Hindlimb muscle (tissue), 1 donor: ENCODE results near the gene CAMTA1. TPM values are rescaled to one million over a fixed set of nuclear protein-coding genes. Genes with fewer than 3 reads are reported as not detected.

Experiments
- DNase-seq: peaks from one replicate; pipeline ENCODE4 v3.0.0-alpha.2; 2013
- polyA plus RNA-seq: library from polyadenylated mRNA; unstranded; fragments of 120-200 nt; gene quantifications from one replicate; pipeline ENCODE4 v1.2.1, GENCODE V29; 2013; ENCODE audit not compliant: insufficient read length

CAMTA1 gene
- polyA plus RNA-seq, 1 donor = 39.5 TPM

DNA sequence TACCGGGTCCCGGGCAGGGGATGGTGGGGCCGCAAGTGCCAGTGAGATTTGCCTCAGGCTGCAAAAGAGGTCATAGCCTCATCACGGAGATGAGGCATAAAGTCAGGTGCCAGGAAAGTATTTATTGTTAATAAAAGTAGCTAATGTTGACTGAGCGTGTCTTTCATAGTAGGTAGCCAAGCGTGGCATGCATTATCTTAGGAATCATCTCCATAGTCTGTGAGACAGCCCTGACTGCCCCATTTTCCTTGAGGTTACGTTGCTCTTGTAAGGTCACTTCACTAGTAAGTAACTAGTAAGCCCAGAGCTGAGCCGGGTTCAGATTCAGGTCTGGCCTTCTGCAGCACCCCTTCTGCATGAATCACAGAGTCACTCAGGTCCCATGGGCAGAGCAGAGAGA, 174.2 kb downstream of the CAMTA1 start:
- no peak for DNase-seq

DNA sequence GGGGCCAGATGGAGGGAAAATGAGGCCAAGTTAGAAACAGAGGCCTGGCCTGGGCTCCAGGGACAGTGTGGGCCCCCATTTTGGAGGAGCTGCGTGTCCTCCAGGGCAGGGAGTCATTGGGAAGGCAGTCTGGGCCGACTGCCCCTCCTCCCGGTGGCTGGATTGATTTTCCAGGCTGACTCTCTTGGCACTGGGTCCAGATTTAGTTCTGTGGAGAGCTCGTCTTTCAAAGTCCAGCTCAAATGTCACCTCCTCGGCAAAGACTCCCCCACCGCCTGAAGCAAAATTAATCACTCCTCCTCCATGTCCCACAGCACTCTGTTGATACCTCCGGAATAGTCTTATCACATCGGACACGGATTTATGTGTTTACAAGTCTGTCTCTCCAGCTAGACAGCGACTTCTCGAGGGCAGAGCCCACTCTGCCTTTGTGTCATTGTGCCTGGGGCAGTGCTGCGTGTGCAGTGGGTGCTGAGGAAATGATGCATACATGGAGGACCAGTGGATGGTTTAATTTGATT, 175.1 kb downstream of the CAMTA1 start:
- peak; percentile 79 for DNase-seq

DNA sequence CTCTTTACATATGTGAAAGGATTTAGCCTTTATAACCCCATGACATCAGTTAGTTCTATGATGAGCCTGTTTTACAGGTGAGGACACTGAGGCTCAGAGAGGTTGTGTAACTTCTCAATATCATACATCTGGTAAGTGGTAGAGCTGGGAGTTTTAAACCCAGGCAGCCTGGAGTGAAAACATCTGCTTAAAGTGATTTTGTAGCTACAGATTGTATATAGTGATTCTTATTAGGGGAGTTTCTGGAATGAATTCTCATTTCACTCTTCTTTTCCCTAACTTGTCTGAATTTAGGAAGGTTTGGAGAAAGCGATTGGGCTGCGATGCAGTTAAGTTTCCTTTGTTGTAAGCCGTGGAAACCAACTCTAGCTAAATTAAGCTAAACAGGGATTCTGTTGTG, 175.6 kb downstream of the CAMTA1 start:
- DNase-seq = no peak

DNA sequence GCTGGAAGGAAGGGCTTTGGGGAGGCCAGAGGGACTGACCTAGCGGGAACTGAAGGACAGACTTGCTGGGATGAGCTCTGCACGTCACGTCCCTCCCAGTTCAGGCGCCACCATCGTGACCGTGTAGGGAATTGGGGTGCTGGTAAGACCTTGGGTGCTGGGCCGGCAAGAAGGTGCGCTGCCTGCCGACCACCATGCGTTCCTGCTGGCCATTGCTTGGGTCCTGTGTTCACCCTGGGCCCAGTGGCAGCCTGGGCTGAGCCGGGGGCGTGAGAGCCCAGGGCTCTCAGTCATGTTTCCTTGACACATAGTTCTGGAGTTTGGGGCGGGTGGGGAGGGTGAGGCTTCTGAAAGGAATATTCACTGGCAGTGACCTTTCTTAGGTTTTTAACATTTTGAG, 176.0 kb downstream of the CAMTA1 start:
- peak; percentile 6 for DNase-seq

DNA sequence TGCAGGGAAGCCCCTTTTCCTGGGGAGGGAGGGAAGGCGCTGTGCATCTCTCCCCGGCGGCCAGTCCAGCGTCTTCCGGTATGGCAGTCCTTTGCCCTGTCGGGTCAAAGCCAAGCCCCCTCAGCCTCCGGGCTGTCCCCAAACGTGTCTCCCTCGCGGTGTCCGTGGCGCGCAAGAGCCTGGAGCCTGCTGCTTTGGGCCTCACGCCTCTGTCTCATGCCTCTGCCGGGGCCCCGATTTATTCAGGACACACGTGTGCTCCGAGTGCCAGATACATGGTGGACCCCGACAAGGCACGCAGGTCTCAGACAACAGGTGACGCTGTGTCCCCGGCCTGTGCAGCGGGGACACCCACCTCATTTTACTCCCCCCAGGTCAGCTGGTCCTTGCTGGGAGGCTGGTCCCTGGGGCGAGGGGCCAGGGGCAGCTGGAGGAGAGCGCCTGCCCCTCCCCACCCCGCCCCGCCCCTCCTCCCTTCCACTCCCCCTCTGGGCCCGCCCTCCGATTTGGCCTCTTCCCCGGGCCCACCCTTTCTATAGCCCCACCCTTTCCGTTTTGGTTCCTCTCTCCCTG, 176.7 kb downstream of the CAMTA1 start:
- peak; percentile 36 for DNase-seq

DNA sequence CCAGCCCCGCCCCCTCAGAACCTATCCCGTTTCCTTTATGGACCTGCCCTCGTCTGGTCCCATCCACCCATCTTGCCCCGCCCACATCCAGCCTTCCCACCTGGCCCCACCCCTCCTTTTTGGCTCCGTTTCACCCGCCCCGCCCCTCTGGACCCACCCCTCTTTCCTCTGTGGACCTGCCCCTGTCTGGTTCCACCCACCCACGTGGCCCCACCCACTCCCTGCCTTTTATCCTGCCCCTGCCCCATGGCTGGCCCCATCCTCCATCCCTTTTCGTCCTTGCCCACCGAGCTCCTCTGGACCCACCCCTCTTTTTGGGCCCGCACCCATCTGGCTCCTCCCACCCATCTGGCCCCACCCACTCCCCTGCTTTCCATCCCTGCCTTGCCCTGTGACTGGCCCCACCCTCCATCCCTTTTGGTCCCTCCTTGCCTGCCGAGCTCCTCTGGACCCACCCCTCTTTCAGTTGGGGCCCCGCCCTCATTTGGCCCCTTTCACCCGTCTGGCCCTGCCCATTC, 177.3 kb downstream of the CAMTA1 start:
- DNase-seq = no peak

DNA sequence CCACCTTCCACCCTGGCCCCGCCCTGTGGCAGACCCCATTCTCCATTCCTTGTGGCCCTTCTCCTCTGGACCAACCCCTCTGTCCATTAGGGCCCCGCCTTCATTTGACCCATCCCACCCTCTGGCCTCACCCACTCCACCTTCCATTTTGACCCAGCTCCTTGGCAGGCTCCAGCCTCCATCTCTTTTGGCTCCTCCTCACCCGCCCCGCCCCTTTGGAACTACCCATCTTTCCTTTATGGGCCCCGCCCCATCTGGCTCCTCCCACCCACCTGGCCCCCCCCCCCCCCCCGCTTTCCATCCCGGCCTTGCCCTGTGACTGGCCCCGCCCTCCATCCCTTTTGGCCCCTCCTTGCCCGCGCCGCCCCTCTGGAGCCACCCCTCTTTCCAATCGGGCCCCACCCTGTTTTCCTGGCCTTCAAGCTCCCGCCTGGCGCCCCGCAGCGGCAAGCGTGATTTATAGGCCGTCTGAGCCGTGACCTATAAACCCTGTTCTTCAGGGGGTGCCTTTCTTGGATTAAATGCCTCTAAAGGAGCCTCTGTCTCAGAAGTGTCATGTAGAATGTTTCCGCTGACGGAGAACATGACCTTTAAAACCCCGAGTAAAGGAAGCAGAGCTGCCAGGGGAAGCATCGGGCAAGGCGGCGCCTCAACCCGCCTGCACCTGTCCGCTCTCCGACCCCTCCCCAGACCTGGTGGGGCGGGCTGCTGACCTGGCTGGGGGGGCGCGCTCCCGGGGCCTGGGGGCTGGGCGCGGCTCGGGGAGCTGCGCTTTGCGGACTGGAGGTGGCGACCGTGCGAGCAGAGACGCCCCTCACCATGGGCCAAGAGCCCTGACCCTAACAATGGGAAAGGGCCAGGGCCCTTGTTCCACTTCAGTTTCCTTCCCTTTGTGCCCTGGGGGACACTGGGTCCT, 178.0 kb downstream of the CAMTA1 start:
- no peak for DNase-seq

DNA sequence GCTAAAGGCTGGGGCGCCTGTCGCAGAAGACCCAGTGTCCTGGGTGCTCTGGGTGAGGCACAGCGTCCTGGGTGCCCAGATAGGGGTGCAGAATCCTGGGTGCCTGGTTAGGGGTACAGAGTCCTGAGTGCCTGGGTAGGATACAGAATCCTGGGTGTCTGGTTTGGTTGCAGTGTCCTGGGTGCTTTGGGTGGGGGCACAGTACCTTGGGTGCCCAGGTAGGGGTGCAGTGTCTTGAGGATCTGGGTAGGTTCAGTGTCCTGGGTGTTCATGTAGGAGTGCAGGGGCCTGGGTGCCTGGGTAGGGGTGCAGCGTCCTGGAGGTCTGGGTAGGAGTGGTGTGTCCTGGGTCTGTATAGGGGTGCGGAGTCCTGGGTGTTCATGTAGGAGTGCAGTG, 178.7 kb downstream of the CAMTA1 start:
- DNase-seq = no peak

DNA sequence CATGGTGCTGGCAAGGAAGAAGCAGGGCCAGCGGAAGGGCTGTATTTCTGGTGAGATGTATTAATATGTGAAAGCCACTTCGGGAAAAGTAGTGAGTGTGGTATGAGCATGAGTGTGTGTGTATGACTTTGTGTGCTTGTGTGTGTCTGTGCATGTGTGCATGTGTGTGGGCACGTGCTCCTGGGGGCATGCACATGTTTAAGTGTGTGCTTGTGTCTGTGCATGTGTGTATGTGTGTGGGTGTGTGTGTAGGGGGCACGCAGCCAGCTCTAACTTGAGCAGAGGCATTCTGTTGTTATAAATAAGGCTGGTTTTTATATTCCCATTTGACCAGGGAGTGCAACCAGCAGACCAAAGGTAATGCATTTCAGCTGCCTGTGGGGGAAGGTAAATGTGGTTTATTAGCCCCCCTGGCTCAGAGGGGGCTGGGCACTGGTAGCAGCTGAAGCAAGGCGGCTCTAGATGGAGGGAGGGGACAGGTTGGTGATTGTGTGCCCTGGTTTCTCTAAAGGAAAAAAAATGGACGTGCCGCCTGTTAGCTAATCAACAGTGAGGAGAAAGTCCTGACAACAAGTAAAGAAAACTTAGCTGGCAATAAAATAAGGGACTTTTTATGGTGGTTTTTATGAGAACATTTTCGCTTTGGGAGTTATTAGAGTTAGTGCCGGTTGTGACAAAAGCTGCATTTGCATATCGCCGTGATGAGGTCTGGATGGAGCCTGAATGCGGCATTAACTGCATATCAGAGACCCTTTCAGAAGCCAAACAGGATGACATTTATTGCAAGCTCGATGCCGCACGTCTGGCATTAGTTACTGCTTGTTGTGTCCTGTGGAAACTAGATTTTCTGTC, 180.1 kb downstream of the CAMTA1 start:
- no peak for DNase-seq

DNA sequence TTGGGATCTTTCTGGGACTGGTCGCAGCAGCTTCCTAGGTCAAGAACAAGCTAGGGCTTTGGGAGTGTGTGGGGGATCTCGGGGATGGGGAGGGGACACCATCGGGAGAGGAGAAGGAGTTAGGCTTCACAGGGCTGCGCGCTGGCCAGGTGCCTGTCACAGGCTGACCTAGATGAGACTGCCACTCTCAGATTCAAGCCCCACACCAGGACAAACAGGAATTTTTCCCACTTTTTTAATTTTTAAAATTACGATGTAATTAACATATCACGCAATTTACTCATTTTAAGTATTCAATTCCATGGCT, 180.6 kb downstream of the CAMTA1 start:
- DNase-seq = no peak

DNA sequence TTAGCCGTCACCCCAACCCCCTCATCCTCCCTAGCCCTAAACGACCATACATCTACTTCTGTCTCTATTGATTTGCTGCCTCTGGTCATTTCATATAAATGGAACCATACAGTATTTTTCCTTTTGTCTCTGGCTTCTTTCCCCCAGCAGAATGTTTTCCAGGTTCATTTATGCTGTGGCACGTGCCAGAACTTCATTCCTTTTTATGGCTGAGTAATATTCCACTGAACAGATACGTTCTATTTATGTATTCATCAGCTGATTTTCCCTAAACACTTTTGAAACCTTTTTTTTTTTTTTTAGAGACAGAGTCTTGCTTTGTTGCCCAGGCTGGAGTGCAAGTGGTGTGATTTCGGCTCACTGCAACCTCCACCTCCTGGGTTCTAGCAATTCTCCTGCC, 181.1 kb downstream of the CAMTA1 start:
- DNase-seq = no peak

DNA sequence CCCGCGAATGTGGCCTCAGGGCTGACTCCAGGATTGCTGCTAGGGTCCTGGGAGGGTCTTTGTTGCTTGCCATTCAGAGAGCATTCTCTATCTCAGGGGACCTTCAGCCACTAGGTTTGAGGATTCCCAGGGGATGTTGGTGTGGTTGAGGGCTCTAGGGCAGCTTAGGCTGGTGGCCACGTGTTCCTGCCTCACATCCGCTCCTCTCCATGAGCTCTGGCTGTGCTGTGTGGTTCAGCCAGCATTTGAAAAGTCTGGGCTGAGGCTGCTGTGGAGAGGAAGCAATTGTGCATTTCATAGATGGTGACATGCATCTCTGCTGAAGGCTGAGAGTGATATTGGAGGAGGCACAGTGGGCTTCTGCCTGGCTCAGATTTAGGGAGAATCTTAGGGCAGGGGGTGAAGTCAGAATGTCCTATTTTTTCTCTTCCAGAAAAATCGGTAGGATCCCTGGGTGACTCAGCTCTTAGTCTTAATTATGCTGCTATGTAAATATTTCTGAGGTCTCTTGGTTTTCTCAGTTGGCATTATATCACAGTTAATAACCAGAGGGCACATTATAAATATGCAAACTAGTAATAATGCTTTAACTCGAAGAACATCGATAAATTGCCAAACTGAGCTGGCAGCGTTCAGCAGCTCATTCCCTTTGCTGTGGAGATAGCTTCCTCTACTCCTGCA, 182.3 kb downstream of the CAMTA1 start:
- no peak for DNase-seq

DNA sequence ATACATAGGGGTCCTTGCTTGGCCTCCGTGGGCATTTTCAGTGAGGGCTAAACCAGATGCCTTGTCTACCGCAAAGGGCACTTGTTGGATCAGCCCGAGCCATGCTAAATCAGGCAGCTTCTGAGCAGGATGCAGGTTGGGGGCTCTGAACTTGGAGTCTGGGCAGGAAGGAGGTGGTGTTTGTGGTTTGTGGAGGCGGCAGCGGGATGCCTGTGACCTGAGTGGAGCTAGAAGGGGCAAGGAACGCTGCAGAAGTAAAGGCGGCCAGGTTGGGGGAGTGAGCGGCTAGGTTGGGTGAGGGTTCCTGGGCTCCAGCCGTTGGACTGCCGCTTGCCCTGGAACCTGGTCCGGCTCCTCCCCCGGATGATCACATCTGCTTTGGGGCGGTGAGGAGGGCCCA, 183.9 kb downstream of the CAMTA1 start:
- DNase-seq = no peak

DNA sequence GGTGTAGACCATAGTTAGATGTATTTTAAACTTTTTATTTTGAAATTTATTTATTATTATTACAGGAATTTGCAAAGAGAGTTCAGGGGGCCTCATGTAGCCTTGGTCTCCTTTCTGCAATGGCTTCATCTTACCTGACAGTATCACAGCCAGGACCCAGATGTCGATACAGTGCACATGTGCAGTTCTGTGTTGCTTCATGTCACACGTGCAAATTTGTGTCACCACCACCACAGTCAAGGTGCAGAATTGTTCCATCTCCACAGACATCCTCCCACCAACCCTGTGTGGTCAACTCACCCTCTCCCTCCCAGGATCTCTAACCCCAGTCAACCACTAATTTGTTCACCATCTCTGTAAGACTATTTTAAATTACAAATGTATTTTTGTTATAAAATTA, 184.5 kb downstream of the CAMTA1 start:
- DNase-seq = no peak

DNA sequence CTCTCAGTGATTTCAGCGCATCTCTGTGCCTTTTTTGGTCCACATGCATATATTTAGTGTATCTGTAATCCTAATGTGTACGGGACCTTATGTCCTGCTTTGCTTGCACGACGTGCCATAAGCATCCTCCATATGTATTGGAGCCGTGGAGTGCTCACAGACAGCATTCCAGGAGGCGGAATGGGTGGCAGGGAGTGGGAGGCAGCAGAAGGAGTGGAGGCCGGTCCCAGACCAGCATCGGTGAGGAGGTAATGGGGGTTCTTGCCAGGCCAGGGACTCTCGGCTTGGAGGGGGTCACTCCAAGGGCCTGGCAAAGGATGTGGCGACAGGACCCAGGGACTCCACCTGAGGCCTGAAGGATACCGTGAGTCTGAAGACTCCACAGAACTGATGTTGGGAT, 185.0 kb downstream of the CAMTA1 start:
- DNase-seq = no peak

DNA sequence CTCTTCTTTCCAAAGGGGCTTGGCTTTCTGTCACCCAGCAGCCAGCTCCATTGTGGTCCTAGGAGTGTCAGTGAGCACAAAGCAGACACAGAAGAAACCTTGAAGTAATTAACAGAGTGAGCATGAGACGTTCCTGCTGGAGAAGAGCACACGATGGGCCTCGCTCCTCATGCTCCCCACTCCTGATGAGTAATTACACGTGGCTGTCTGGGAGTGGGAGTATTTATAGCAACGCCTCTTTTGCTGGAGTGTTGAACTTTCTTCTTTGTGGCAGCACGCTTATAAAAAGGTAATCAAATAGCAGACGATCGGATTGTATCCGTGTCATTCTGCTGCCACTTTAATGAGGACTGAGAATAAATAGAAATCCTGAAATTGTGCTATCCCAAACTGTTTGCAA, 185.8 kb downstream of the CAMTA1 start:
- DNase-seq = no peak

DNA sequence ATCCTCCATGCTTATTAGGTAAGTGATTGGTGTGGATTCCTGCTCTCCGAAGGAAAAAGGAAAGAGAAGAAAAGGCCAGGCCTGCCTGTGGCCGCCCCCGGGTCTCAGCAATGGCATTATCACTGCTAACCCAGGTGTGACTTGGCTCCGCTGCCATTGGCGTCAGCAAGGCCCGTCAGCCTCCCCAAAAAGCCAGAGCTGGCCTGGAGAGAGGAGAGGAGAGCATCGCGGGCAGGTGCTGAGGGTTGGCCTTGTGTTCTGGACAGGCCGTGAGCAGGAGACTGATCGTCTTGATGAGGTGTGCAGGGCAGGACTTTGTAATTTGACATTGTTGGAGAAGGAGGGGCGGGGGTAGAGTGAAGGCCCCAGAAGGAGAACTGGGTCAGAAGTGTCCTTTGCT, 186.4 kb downstream of the CAMTA1 start:
- DNase-seq = no peak

DNA sequence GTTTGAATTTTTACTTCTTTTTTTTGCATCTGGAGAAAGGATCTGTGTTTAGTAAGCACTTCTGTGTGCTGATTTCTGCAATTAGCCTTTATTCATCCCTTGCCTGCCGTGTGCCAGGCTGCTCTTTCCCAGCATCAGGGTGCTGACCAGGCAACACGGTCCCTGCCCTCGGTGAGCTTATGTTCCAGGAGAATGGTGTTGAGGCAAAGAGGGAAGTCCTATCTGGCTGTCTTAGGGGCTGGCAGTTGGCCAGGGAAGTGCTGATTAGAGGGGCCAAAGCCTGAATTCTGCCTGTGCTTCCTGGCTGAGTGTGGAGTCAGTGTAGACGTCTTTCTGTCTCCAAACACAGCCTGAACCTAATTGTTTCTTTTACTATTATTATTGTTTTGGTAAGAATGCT, 187.1 kb downstream of the CAMTA1 start:
- DNase-seq = no peak

DNA sequence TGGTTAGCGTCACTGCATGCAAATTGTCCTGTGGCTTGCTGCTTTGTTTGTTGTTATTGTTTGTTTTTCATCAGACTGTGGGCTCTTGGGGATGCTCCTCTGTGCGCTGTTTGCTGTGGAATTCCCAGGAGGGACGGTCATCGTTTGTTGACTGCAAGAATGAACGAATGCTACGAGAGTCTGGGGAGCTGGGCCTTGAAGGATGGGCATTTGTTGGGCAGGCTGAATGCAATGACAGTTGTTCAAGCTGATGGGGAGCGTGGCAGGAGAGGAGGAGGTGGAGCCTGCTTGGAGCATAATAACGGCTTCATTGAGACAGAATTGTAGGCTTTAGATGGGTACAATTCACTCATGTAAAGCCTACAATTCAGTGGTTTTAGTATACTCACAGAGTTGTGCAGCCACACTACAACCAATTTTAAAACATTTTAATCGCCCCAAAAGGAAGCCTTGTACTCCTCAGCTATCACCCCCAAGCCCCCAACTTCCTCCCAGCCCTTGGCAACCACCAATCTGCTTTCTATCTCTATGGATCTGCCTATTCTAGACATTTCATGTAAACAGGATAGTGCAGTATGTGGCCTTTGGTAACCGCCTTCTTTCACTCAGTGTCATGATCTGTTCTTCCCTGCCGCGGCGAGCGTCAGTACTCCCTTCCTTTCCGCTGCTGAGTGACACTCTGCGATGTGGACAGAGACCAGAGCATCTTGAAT, 190.2 kb downstream of the CAMTA1 start:
- DNase-seq = no peak

DNA sequence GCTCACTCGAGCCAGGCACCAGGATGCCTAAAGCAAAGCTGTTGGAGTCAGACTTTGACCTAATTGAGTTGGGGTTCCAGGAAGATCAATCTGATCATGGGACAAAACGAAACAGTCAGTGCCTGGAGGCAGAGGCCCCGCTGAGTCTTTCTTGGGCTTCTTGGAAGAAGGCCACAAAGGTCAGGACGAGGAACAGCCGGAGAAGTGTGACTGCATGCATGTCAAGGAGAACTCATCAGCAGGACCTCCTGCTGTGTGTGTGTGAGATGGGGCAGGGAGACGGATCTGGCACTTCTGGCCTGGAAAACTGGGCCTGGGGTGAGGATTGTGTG, 190.8 kb downstream of the CAMTA1 start:
- no peak for DNase-seq

DNA sequence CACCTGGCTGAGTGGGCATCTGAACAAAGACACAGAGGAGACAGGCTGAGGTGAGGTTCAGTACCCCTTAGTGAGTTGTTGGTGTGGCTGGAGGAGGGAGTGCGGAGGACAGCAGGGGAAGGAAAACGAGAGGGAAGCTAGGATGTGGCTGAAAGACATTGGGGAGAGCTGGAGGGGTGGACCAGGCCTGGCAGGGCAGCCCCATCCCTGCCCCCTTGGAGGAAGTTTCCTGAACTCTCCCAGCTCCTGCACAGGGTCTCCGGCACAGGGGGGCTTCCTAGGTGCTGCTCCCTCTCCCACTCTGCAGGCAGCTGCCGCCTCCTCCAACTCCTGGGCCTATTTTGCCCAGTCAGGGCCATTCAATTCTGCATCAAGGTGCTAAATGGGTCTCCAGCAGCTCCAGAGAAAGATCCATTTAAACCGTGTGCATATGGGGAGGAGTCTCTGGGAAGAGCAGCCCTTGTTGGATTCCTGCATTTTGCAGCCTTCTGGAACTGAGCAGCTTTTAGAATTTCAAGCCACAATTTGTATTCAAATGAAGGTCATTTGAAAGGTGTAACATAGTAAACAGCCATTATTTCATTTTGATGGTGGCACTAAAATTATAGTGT, 193.9 kb downstream of the CAMTA1 start:
- DNase-seq = no peak

DNA sequence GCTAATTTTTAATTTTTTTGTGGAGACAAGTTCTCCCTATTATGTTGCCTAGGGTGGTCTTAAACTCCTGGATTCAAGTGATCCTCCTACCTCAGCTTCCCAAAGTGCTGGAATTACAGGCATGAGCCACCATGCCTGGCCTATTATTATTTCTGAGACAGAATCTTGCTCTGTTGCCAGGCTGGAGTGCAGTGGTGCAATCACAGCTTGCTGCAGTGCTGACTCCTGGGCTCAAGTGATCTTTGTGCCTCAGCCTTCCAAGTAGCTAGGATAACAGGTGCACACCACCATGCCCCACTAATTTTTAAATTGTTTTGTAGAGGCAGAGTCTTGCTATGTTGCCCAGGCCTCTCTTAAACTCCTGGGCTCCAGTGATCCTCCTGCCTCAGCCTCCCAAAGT, 196.3 kb downstream of the CAMTA1 start:
- no peak for DNase-seq
